IPS-15b (cell line): ENCODE measurements around the gene LAIR2.
"Not testable (repeated sequence)": the region's sequence is repeated elsewhere in the genome, so short reads cannot be mapped to it uniquely, and the experiment has no call there.

Experiments used
- H3K27me3 ChIP-seq: one replicate; pipeline ENCODE4 v1.6.1; 2013; ENCODE audit warnings: low read length; ENCODE audit not compliant: control insufficient read depth, insufficient read depth
- H3K36me3 ChIP-seq: one replicate; pipeline ENCODE4 v1.6.1; 2013; ENCODE audit warnings: low read length; ENCODE audit not compliant: control insufficient read depth, insufficient read depth
- H3K4me1 ChIP-seq: one replicate; pipeline ENCODE4 v1.6.1; 2013; ENCODE audit warnings: mild to moderate bottlenecking, low read length; ENCODE audit not compliant: control insufficient read depth, insufficient read depth
- H3K4me3 ChIP-seq: one replicate; pipeline ENCODE4 v1.5.1; 2013; ENCODE audit warnings: low read depth, low read length
- H3K9ac ChIP-seq: one replicate; pipeline ENCODE4 v1.6.1; 2013; ENCODE audit warnings: low read depth, mild to moderate bottlenecking, low read length
- H3K9me3 ChIP-seq: one replicate; pipeline ENCODE4 v1.6.1; 2013; ENCODE audit warnings: mild to moderate bottlenecking, low read length; ENCODE audit not compliant: control insufficient read depth, insufficient read depth

The LAIR2 gene

GRCh38 chr19:54484451-54484850, 18.2 kb upstream of the LAIR2 start:
- Histone ChIP-seq H3K4me1 (no peaks in the 10 kb centered on the region), H3K4me3 (no peak overlapping the region), H3K36me3 (no peaks in the 10 kb centered on the region), H3K9me3 (no peaks in the 10 kb centered on the region), H3K9ac (no peak overlapping the region), H3K27me3 (no peaks in the 10 kb centered on the region)

DNA sequence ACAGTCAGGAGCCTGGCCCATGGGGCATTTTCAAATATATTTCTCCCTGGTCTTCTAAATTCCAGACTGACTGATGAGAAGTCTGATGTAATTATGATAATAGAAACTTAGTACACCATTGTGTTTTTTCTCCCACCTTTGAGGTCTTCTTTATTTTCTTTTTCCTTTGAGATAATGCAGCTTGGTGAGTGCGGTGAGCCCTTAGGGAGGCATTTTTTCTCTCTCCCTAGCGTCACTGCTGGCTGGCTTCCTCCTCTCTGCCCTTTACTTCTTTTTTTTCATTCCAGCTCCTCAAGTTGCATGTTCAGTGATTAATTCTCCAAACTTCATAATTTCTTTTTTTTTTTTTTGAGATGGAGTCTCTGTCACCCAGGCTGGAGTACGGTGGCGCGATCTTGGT, 16.8 kb upstream of the LAIR2 start:
- Histone ChIP-seq H3K9me3 (no peaks in the 10 kb centered on the region), H3K4me3 (no peak overlapping the region), H3K4me1 (no peaks in the 10 kb centered on the region), H3K36me3 (no peaks in the 10 kb centered on the region), H3K27me3 (no peaks in the 10 kb centered on the region), H3K9ac (no peak overlapping the region)

DNA sequence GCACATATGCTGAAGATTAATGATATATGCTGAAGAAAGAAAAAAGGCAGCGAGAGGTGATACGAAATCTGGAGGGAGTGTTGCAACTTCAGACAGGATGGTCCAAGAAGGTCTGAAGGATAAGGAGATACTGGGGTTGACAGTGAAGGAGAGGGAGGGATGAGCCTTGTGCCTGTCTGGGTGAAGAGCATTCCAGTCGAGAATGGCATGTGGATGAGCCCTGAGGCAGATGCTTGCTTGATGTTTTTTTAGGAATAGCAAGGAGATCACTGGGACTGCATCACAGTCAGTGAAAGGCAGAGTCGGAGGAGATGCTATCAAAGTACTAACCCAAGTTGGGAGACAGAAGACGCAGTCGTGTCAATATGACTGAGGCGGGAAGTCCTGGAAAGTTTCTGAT, 13.3 kb upstream of the LAIR2 start:
- Histone ChIP-seq H3K27me3 (no peaks in the 10 kb centered on the region), H3K9me3 (peaks cover 2% of the 10 kb centered on the region)

DNA sequence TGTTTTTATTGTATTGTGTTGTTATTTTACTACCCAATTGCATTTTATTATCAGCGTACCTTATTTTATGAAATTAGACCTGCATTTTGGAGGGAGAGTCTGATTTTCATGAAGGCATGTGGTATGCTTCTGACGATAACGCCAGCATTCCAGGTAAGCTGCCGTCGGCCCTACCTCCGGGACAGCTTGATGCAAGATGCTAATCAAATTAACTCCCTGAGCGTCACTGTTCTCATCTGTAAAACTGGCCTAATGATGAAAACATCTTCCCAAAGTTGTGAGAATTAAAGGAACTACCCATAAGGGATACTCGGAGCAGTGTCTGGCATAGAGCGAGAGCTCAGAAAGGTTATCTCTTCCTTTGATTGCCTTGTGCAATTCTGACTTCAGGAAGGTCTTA, 12.9 kb upstream of the LAIR2 start:
- Histone ChIP-seq H3K4me1 (no peaks in the 10 kb centered on the region), H3K4me3 (no peak overlapping the region), H3K9ac (no peak overlapping the region), H3K9me3 (peaks cover 2% of the 10 kb centered on the region), H3K36me3 (no peaks in the 10 kb centered on the region), H3K27me3 (no peaks in the 10 kb centered on the region)

More for the DNA sequence above, 13.3 kb upstream of the LAIR2 start:
- Histone ChIP-seq H3K36me3 (no peaks in the 10 kb centered on the region), H3K4me1 (no peaks in the 10 kb centered on the region), H3K4me3 (no peak overlapping the region), H3K9ac (no peak overlapping the region)

DNA sequence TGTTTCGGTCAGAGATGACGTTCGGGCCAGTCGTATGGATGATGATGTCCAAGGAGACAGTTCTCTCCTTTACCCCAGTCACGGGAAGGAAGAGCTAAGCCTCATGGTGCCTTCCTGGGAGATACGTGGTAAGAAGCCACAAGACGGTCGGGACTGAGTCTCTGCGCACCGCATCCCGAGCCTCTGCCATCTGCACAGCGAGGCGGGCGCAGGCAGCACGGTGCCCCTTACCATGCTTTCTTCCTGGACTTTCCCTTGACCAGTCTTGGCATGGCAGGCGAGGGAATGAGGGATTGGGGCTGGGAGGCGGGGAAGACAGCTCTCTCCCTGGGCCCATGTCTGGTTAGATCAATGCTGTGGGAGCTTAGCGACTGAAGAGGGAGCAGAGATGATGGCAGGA, 10.1 kb upstream of the LAIR2 start:
- no peaks in the 10 kb centered on the region for H3K27me3 ChIP-seq

DNA sequence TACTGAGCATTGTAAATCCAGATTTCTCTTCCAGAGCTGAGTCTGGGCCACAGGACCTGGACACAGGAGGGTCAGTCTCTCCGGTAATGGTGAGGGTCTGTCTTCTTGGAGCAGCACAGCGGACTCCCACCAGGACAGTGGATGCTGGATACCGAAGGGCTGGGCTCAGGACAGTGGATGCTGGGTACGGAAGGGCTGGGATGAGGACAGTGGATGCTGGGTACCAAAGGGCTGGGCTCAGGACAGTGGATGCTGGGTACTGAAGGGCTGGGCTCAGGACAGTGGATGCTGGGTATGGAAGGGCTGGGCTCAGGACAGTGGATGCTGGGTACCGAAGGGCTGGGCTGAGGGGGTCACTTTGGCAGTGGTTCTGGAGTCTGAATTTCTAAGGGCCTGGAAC, 9.6 kb upstream of the LAIR2 start:
- H3K9ac ChIP-seq, H3K4me1 ChIP-seq, H3K36me3 ChIP-seq, H3K4me3 ChIP-seq, H3K27me3 ChIP-seq, H3K9me3 ChIP-seq: not testable (repeated sequence)

More for the DNA sequence above, 10.1 kb upstream of the LAIR2 start:
- Histone ChIP-seq H3K36me3 (no peaks in the 10 kb centered on the region), H3K9ac (no peak overlapping the region), H3K9me3 (peaks cover 2% of the 10 kb centered on the region), H3K4me3 (no peak overlapping the region), H3K4me1 (no peaks in the 10 kb centered on the region)

DNA sequence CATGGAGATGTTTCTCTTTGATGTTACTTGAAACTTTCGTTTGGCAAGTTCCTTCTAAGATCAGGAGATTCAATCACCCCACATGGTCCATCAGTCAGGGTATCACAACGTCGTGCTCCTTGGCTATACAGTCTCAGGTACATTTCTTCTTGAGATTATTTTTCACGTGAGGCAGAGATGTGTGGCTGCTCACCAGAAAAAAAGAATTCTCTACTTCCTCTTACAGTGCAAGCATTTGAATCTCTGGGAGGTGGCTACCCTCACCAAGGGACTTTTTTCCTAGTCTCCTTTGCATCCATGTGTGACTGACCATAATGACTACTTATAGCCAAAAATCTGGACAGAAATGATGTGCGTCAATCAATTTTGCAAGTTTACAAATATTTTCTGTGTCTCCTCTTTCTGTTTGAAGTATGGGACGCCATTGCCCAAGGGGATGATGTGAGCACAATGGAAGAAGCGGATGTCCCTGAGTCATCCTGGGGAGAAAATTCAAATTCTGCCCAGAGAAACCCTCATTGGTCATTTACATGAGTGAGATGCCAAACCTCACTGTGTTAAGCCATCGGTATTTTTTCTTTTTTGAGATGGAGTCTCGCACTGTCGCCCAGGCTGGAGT, 8.6 kb upstream of the LAIR2 start:
- no peaks in the 10 kb centered on the region for H3K36me3 ChIP-seq
- peaks cover 2% of the 10 kb centered on the region for H3K9me3 ChIP-seq
- no peaks in the 10 kb centered on the region for H3K27me3 ChIP-seq

DNA sequence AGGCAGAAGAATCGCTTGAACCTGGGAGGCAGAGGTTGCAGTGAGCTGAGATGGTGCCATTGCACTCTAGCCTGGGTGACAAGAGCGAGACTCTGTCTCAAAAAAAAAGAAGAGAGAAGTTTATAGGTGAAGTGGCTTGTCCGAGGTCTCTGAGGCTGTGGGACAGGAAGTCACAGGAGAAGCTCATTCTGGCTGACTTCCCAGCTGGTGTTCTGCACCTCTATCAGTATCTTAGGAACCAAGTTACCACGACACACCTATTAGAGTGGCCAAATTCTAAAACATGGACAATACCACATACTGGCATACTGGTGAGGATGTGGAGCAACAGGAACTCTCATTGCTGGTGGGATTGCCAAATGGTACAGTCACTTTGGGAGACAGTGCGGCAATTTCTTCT, 7.3 kb upstream of the LAIR2 start:
- H3K4me1 ChIP-seq, H3K4me3 ChIP-seq, H3K27me3 ChIP-seq, H3K36me3 ChIP-seq, H3K9me3 ChIP-seq, H3K9ac ChIP-seq: not testable (repeated sequence)

More for the DNA sequence above, 8.6 kb upstream of the LAIR2 start:
- Histone ChIP-seq H3K4me1 (no peaks in the 10 kb centered on the region), H3K9ac (no peak overlapping the region), H3K4me3 (no peak overlapping the region)

DNA sequence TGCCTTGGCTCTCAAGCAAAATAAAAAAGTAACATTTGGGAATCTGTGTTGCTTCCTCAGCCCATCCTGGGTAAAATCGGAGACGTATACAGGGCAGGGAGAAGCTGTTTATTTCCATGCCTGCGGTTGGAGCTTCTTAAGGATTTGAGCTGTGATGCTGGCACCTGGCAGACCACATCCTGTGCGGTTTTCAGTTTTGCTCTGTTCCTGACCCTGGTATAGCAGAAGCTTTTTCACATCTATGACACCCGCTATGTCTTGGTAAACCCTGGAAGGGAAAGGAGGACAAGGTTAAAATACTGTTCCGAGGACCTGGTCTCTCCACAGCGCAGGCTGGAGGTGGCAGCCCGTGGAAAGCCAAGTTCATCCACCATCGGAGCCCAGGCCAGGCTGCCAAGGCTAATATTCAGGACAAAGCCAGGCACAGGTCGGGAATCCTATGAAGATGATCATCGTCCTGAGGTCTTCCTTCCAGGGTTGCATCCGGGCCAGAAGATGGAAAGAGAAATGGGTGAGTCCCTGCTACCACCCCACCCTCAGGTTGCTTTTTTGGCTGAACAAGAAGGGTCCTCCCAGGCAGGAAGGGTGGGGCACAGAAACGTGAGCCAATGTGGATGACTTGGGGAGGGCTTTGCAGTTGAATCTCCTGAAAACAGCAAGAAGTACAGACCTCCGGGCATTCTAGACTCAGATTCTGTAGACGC, 4.7 kb upstream of the LAIR2 start:
- H3K9me3 ChIP-seq, H3K27me3 ChIP-seq, H3K4me3 ChIP-seq, H3K4me1 ChIP-seq, H3K36me3 ChIP-seq, H3K9ac ChIP-seq: not testable (repeated sequence)

DNA sequence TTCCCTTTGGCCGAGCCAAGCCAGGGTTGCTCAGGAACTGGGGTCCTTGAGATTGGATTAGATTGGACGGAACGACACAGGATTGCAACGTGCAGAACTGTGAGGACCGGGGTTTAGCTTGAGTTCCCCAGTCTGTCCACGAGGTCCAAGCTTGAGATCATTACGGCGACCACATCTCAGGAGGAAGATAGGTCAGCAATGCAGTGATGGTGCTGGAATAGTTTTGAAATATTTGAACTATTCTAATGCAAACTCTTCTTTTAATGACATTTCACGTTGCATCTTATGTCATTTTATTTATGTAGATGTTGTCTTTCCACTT, 4.2 kb upstream of the LAIR2 start:
- not testable (repeated sequence) for H3K4me3 ChIP-seq, H3K4me1 ChIP-seq, H3K9ac ChIP-seq, H3K36me3 ChIP-seq, H3K27me3 ChIP-seq, H3K9me3 ChIP-seq

- not testable (repeated sequence) for H3K27me3 ChIP-seq
These were observed 2.9 kb downstream of the LAIR2 start for GRCh38 chr19:54505542-54505941.

GRCh38 chr19:54506079-54506478, 3.4 kb downstream of the LAIR2 start:
- Histone ChIP-seq H3K9ac (no peak overlapping the region), H3K9me3 (no peaks in the 10 kb centered on the region), H3K36me3 (no peaks in the 10 kb centered on the region), H3K4me1 (no peaks in the 10 kb centered on the region), H3K27me3 (no peaks in the 10 kb centered on the region), H3K4me3 (no peak overlapping the region)

More at GRCh38 chr19:54505542-54505941, 2.9 kb downstream of the LAIR2 start:
- not testable (repeated sequence) for H3K4me1 ChIP-seq, H3K4me3 ChIP-seq, H3K36me3 ChIP-seq, H3K9me3 ChIP-seq, H3K9ac ChIP-seq
